Stimulated activated CD4-positive, alpha-beta T cell treated with anti-CD3 and anti-CD28 coated beads, Interleukin-1b, Interleukin-23, amount 100 ng/mL, for 4 hours (primary cell): ENCODE measurements around the gene MMP11.

Source experiments
- DNase-seq, 2 donors: peaks; one replicate each; pipeline ENCODE4 v3.0.0-alpha.2; 2020; ENCODE audit warnings: low read depth in 2 of 2

The MMP11 gene

GRCh38 chr22:23828800-23829680 lies 56.4 kb downstream of the MMP11 start:
- no peak for DNase-seq

GRCh38 chr22:23829845-23830372 lies 57.3 kb downstream of the MMP11 start:
- no peak for DNase-seq

GRCh38 chr22:23831261-23831660 lies 58.6 kb downstream of the MMP11 start:
- no peak for DNase-seq

GRCh38 chr22:23831781-23832180 lies 59.1 kb downstream of the MMP11 start:
- no peak for DNase-seq

- no peak for DNase-seq
These were observed 59.8 kb downstream of the MMP11 start for GRCh38 chr22:23832226-23833016.

- no peak for DNase-seq
These were observed 60.5 kb downstream of the MMP11 start for GRCh38 chr22:23833017-23833751.
